Pancreas (tissue), 10 donors: ENCODE results near the gene EPB41. TPM values are rescaled to one million over a fixed set of nuclear protein-coding genes. Genes with fewer than 3 reads are reported as not detected.

Experiments
- ATAC-seq, 4 donors: fragments of 200-7000 bp; cut with Tn5 transposase; one replicate each; pipeline versions ENCODE4 v1.8.0 to v1.9.1; 2020; ENCODE audit warnings: mild to moderate bottlenecking in 4 of 4, moderate library complexity in 4 of 4
- DNase-seq, 6 donors: peaks; one replicate each; pipeline ENCODE4 v3.0.0-alpha.2; 2020
- FAIRE-seq: peaks from 2 replicates; lab custom pipeline; 2012; peaks lifted over from hg19 to GRCh38; lab: Jason Lieb, UNC
- H3K27ac ChIP-seq, 4 donors: fragments of 200-600 bp; sonication (generic); 1 replicate in 3 of 4; 2 replicates in 1 of 4; pipeline versions ENCODE4 v1.5.0 to v1.8.0; 2020
- H3K27me3 ChIP-seq, 4 donors: fragments of 200-600 bp; one replicate each; pipeline ENCODE4 v1.8.0; 2021
- H3K36me3 ChIP-seq, 3 donors: fragments of 200-600 bp; sonication (generic) in 1 of 3; one replicate each; pipeline versions ENCODE4 v1.5.0 to v1.8.0; 2020 to 2021
- H3K4me1 ChIP-seq, 3 donors: fragments of 200-600 bp; one replicate each; pipeline ENCODE4 v1.8.0; 2021
- H3K4me3 ChIP-seq, 4 donors: fragments of 200-600 bp; sonication (generic) in 2 of 4; one replicate each; pipeline versions ENCODE4 v1.5.0 to v1.8.0; 2020 to 2021
- H3K9me3 ChIP-seq, 4 donors: fragments of 200-600 bp; one replicate each; pipeline ENCODE4 v1.8.0; 2021
- CTCF ChIP-seq, 4 donors: fragments of 200-600 bp; sonication (generic) in 3 of 4; IDR thresholded peaks; one replicate each; pipeline versions ENCODE4 v1.5.0 to v1.8.0; 2021; ENCODE audit warnings: antibody characterized with exemption in 4 of 4
- WGBS, 2 donors: extraction: QIAGEN DNeasy Blood & Tissue Kit; methylation state at CpG; one replicate each; pipeline ENCODE4 v1.1.7; 2013; 5-methylcytosine and 5-hydroxymethylcytosine counted together
- intact Hi-C, 3 donors: fragments of 100-400 bp; cut with DNase I; formaldehyde crosslinking; loops; one replicate each; pipeline versions ENCODE4 v1.11.1 to v1.14.2; 2022
- polyA plus RNA-seq, 2 donors: library from polyadenylated mRNA; stranded (reverse); fragments of 200-250 nt; gene quantifications; one replicate each; pipeline ENCODE4 v1.2.3, GENCODE V29; 2013
- total RNA-seq, 6 donors: library from RNA; stranded (reverse); fragmentation: NEBNext Ultra II Directional in 4 of 6; extraction: Animal tissue kit (Norgen Biotek cat#: 25700) in 4 of 6; gene quantifications; one replicate each; pipeline versions ENCODE4 v1.2.1 to v1.2.4, GENCODE V29; 2021 to 2023
- donor health status: healthy with polysubstance abuse.
- donor health status: DM: no; HTN: no; CAD: no; lungs with moderate emphysema.
- donor health status: DM: no; HTN: no; CAD: no.
- donor health status: control.
- donor health status: control.
- donor health status: Bipolar disorder and iron deficiency.
- donor health status: DM: yes; HTN: yes; CAD: no.
- donor health status: DM: no; HTN: no; CAD: no.
- donor health status: DM: no; HTN: no; CAD: no.
- donor health status: DM: yes; HTN: yes; CAD: no.

The EPB41 gene
- total and polyA plus RNA-seq, 8 donors = 9.1 to 39.8 (median 23.2) TPM

DNA sequence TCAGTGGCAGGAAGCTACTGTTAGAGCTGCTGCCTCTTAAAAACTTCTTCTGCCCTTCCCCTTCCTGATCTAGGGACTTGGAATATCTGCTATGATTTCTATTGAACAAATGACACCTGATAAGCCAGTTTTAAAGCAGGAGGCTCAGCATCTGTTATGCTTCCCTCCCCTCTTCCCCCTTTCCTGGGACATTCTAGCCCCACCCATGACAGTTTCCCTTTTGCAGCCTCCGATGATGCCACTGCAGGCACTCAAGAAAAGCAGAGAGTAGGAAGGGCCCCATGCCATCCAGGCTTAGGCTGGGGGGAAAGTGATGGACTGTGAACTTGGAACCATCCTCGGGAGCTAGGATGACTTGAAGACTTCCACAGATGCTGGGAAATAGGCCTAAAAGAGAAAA lies 15.1 kb upstream of the EPB41 start:
- FAIRE-seq (no peak), DNase-seq (peak in 1 of 6 donors; percentile 15), ATAC-seq (no peak)
- 65 to 76% methylated on average over 2 of the region's 2 CpGs for WGBS, 2 donors
- no peak overlapping the region for H3K27ac ChIP-seq
- TF ChIP-seq CTCF (IDR thresholded peaks at IDR 0.05) = no peak
- H3K9me3 ChIP-seq = no peaks in the 10 kb centered on the region
- no peaks in the 10 kb centered on the region for H3K36me3 ChIP-seq
- H3K4me1 ChIP-seq = peaks cover 0 to 4% (median 0%) of the 10 kb centered on the region in 3 donors
- intact Hi-C loops = no loop called here
- no peak overlapping the region for H3K4me3 ChIP-seq
- H3K27me3 ChIP-seq = no peaks in the 10 kb centered on the region

- intact Hi-C loops = no loop called here
- H3K36me3 ChIP-seq = no peaks in the 10 kb centered on the region
Measured at GRCh38 chr1:28900562-28900961, 13.8 kb upstream of the EPB41 start.

GRCh38 chr1:28902738-28903137 lies 11.6 kb upstream of the EPB41 start:
- no peak for FAIRE-seq
- WGBS, 2 donors = 74 to 76% methylated on average over 2 of the region's 2 CpGs

More at GRCh38 chr1:28900562-28900961, 13.8 kb upstream of the EPB41 start:
- Histone ChIP-seq H3K4me1 (peaks cover 0 to 4% (median 0%) of the 10 kb centered on the region in 3 donors), H3K27ac (no peak overlapping the region), H3K4me3 (no peak overlapping the region), H3K9me3 (no peaks in the 10 kb centered on the region), H3K27me3 (no peaks in the 10 kb centered on the region)
- WGBS, 2 donors = 89 to 95% methylated on average over 3 of the region's 3 CpGs
- FAIRE-seq (no peak), ATAC-seq (no peak), DNase-seq (peak in 1 of 6 donors; percentile 2)
- TF ChIP-seq CTCF (IDR thresholded peaks at IDR 0.05) = no peak

GRCh38 chr1:28905921-28906666 lies 8.3 kb upstream of the EPB41 start:
- DNase-seq (no peak), ATAC-seq (no peak), FAIRE-seq (no peak)
- 94 to 97% methylated on average over 8 of the region's 8 CpGs for WGBS, 2 donors
- H3K27me3 ChIP-seq = no peaks in the 10 kb centered on the region
- no peak overlapping the region for H3K27ac ChIP-seq
- H3K36me3 ChIP-seq = no peaks in the 10 kb centered on the region
- no peak for TF ChIP-seq CTCF (IDR thresholded peaks at IDR 0.05)
- H3K9me3 ChIP-seq = no peaks in the 10 kb centered on the region
- intact Hi-C loops = no loop called here
- no peaks in the 10 kb centered on the region for H3K4me1 ChIP-seq
- H3K4me3 ChIP-seq = no peak overlapping the region

More at GRCh38 chr1:28902738-28903137, 11.6 kb upstream of the EPB41 start:
- DNase-seq (peak in 1 of 6 donors; percentile 1), ATAC-seq (no peak)
- peaks cover 0 to 4% (median 0%) of the 10 kb centered on the region in 3 donors for H3K4me1 ChIP-seq
- no peaks in the 10 kb centered on the region for H3K27me3 ChIP-seq
- no peaks in the 10 kb centered on the region for H3K9me3 ChIP-seq
- intact Hi-C loops = no loop called here
- no peak for TF ChIP-seq CTCF (IDR thresholded peaks at IDR 0.05)
- H3K36me3 ChIP-seq = no peaks in the 10 kb centered on the region
- H3K27ac ChIP-seq = no peak overlapping the region
- no peak overlapping the region for H3K4me3 ChIP-seq

- no peak overlapping the region for H3K4me3 ChIP-seq
- no peaks in the 10 kb centered on the region for H3K27me3 ChIP-seq
- no peaks in the 10 kb centered on the region for H3K4me1 ChIP-seq
- no peaks in the 10 kb centered on the region for H3K9me3 ChIP-seq
- 98 to 99% methylated on average over 2 of the region's 2 CpGs for WGBS, 2 donors
- no peaks in the 10 kb centered on the region for H3K36me3 ChIP-seq
- no peak overlapping the region for H3K27ac ChIP-seq
- intact Hi-C loops = no loop called here
- ATAC-seq = no peak
- no peak for DNase-seq
- no peak for FAIRE-seq
- TF ChIP-seq CTCF (IDR thresholded peaks at IDR 0.05) = no peak
Measured at GRCh38 chr1:28909198-28909597, 5.2 kb upstream of the EPB41 start.
